Measurements from ENCODE around the gene SSR1. TPM values are rescaled to one million over a fixed set of nuclear protein-coding genes. Genes with fewer than 3 reads are reported as not detected.

Gene SSR1
- total RNA-seq, 4 donors from 2014 or later = 56.0 to 79.0 (median 63.0) TPM

- TF ChIP-seq, protein P1, sequence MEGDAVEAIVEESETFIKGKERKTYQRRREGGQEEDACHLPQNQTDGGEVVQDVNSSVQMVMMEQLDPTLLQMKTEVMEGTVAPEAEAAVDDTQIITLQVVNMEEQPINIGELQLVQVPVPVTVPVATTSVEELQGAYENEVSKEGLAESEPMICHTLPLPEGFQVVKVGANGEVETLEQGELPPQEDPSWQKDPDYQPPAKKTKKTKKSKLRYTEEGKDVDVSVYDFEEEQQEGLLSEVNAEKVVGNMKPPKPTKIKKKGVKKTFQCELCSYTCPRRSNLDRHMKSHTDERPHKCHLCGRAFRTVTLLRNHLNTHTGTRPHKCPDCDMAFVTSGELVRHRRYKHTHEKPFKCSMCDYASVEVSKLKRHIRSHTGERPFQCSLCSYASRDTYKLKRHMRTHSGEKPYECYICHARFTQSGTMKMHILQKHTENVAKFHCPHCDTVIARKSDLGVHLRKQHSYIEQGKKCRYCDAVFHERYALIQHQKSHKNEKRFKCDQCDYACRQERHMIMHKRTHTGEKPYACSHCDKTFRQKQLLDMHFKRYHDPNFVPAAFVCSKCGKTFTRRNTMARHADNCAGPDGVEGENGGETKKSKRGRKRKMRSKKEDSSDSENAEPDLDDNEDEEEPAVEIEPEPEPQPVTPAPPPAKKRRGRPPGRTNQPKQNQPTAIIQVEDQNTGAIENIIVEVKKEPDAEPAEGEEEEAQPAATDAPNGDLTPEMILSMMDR (IDR thresholded peaks at IDR 0.05) = no peak
- DNase-seq (ENCODE audit: low spot score) = no peak
- no peak for ATAC-seq (ENCODE audit: low FRiP score)
Measured at GRCh38 chr6:7246401-7247178, 66.4 kb downstream of the SSR1 start.

DNA sequence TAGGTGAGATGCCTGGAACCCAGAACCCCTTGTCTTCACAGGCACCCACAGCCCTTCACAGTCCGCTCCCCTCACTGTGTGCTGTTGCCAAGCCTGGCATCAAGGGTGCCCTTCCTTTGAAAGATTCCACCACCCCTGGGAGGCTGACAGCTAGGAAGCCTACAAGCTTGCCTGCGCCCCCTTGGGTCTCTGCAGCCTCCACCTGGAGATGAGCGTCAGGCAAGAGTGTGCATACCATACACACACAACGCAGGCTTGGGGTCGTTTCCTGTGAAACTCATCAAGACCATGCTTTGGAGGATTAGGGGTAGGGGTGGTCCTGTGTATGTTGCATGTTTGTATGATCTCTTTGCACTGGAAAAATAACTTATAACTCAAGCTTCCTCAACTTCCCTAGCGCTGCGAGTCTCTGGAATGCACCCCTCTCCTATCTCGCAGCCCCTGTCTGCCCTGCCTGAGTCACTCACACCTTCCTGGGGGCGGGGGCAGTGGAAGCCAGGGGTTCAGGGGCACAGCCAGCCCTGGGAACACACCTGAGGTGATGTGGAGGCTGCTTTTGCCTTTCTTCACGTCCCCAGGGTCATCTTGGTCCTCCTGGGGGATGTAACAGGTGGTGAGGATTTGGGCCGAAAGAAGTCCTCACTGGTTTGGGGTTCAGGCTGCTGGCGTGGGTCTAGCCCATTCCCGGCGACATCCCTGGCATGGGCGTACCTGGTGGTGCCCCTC, 67.2 kb downstream of the SSR1 start:
- TF ChIP-seq, protein P1 (IDR thresholded peaks at IDR 0.05) = no peak
- no peak for ATAC-seq (ENCODE audit: low FRiP score)
- DNase-seq (ENCODE audit: low spot score) = no peak

DNA sequence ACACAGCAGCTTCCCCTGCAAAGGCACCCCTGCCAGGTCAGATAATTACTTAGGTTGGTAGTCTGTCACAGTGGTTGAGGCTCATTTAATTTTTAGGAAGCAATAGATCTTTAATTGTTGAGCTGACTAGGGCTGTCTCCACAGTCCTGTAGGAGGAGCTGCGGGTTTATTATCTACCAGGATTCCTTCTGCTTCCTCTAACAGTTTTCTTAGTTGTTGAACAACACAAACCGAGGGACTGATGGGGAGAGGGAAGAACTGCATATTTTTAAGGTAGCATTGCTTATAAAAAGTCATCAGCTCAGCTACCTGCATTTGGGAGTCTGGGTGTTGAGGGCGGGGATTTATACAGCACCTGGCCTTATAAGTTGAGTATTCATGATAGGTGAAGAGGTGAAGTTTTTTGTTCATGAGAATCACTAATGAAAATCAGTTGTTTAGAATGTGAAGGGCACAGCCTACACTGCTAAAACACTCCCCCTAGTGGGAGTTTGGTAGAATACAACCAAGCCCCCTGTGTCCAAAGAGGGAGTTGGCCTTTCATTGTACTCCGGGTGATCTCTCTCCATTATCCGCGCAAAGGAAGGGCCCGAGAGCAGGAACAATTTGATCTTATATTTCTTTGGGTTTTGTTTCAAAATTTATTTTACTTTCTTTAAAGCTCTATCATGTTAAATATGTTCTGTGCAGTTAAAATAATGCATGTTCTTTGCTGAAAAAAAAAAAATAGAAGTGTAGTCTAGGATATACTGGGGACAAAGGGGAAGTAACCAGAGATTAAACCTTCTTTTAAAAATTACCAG, 69.6 kb downstream of the SSR1 start:
- ATAC-seq (ENCODE audit: low FRiP score) (peak; percentile 60), DNase-seq (ENCODE audit: low spot score) (no peak)
- TF ChIP-seq, protein P1 (IDR thresholded peaks at IDR 0.05) = peak in 1 of 3 donors; percentile 50

DNA sequence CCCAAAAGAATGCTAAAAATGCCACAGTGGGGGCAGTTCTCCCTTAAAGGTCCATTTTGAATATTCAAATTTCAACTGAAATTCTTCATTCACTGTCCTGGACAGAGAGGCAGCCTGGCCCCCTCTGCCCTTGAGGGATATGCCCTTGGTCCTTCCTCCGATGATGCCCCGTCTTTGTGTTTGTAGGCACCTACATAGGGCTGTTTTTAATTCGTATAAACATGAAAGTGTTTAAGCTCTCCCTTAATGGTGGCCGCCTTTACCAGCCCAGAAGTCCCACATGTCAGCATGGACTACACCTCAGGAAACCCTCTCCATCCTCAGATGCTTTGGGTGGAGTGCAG, 70.2 kb downstream of the SSR1 start:
- TF ChIP-seq, protein P1 (IDR thresholded peaks at IDR 0.05) = no peak
- DNase-seq (ENCODE audit: low spot score) (no peak), ATAC-seq (ENCODE audit: low FRiP score) (no peak)

GRCh38 chr6:7241709-7242645, 71.0 kb downstream of the SSR1 start:
- TF ChIP-seq, protein P1 (IDR thresholded peaks at IDR 0.05) = no peak
- ATAC-seq (ENCODE audit: low FRiP score) (no peak), DNase-seq (ENCODE audit: low spot score) (no peak)

DNA sequence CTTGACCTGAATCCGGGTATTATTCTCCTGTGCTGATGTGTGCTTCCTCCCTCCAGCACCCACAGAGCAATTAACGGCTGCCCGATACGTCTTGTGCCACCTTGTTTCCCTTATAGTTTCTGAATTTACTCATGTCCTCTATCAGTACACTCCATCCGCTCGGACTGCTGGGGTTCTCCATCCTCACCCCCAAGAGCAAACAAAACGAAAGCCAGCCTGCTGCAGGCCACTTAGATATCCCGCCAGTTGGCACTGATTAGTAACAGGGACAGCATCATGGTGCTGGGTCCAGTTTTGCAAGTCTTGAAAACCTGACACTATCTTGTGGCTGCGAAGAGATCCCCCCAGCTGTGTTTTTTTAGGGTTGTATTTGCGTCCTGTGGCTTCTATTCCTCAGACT, 71.8 kb downstream of the SSR1 start:
- ATAC-seq (ENCODE audit: low FRiP score) (no peak), DNase-seq (ENCODE audit: low spot score) (no peak)
- TF ChIP-seq, protein P1 (IDR thresholded peaks at IDR 0.05) = no peak
